ENCODE measurements around the gene TAL1. TPM values are rescaled to one million over a fixed set of nuclear protein-coding genes. Genes with fewer than 3 reads are reported as not detected.

Gene TAL1
- total and polyA plus RNA-seq, 2 donors (not counting 3 experiments of a cell fraction or from before 2014, with no cell fraction given) = 36.7 to 52.4 TPM

- ChIA-PET CTCF (interaction anchor here (1.4 to 1.7 kb wide), 3 partner anchors 12 to 54 kb away, joined by 5 to 7 read pairs (median 6); no protein-coding TSS in a partner anchor), POLR2A (no interaction called here)
- Histone ChIP-seq H3K36me3 (ENCODE audit: control insufficient read depth in 2 of 2, extremely low read depth in 1 of 2, insufficient read depth in 2 of 2, low read length in 2 of 2) (no peaks in the 10 kb centered on the region), H4K20me1 (replicated peaks; ENCODE audit: control insufficient read depth, extremely low read depth, insufficient read depth, low read length) (no peaks in the 10 kb centered on the region), H3K4me3 (replicated peaks in 1 of 3; ENCODE audit: insufficient read depth in 1 of 3, low read depth in 1 of 3, low read length in 3 of 3) (no peak overlapping the region), H3K4me1 (ENCODE audit: control insufficient read depth, extremely low read depth, insufficient read depth, low read length) (peaks cover 46% of the 10 kb centered on the region), H3K4me2 (ENCODE audit: insufficient read depth, low read length) (no peak overlapping the region), H3K27me3 (ENCODE audit: control insufficient read depth in 2 of 2, insufficient read depth in 2 of 2, low read length in 2 of 2) (no peaks in the 10 kb centered on the region), H3K79me2 (ENCODE audit: control insufficient read depth, insufficient read depth, low read length) (no peaks in the 10 kb centered on the region), H3K27ac (ENCODE audit: insufficient read depth, low read depth, low read length) (no peak overlapping the region), H3K9me3 (replicated peaks; ENCODE audit: control insufficient read depth, insufficient read depth, low read length) (no peaks in the 10 kb centered on the region), H3K9me1 (replicated peaks; ENCODE audit: control insufficient read depth, extremely low read depth, insufficient read depth, low read length) (no peaks in the 10 kb centered on the region), H2AFZ (ENCODE audit: low read depth, low read length) (no peak overlapping the region), H3K9ac (replicated peaks; ENCODE audit: extremely low read depth, insufficient read depth, low read length) (no peak overlapping the region)
- DNase-seq (ENCODE audit: low read depth, low spot score) = no peak
- FAIRE-seq = no peak
- no peak for TF ChIP-seq JUN (IDR thresholded peaks at IDR 0.05; ENCODE audit: borderline replicate concordance, insufficient read depth, insufficient read length, low read depth)
- no peak for TF ChIP-seq FOS (IDR thresholded peaks at IDR 0.05; ENCODE audit: borderline replicate concordance, insufficient read depth, low read length)
- TF ChIP-seq MAX (IDR thresholded peaks at IDR 0.05; ENCODE audit: insufficient read depth, insufficient read length) = no peak
- TF ChIP-seq GATA2 (IDR thresholded peaks at IDR 0.05; ENCODE audit: insufficient read depth, insufficient read length, low read depth, low read length) = no peak
- TF ChIP-seq MYC (IDR thresholded peaks at IDR 0.05; ENCODE audit: low read depth, low read length) = no peak
- no peak for TF ChIP-seq EZH2 (IDR thresholded peaks at IDR 0.05; ENCODE audit: borderline replicate concordance, low read depth, low read length, severe bottlenecking)
- TF ChIP-seq POLR2A (IDR thresholded peaks at IDR 0.05; ENCODE audit: low read depth, low read length) = no peak
- TF ChIP-seq POLR2AphosphoS5 (IDR thresholded peaks at IDR 0.05; ENCODE audit: insufficient read depth, low read depth, low read length) = no peak
- no peak for TF ChIP-seq CTCF (IDR thresholded peaks at IDR 0.05; ENCODE audit: extremely low read depth in 1 of 2, insufficient read depth in 1 of 2, low read depth in 1 of 2, low read length in 2 of 2)
- dilution Hi-C loops (cut with MboI; ENCODE audit: extremely low pct_ligation_motif_present, low sequenced_read_pairs) (no loop called here), intact Hi-C loops (cut with micrococcal nuclease) (no loop called here)
- no TSS peak for BruUV-seq (replicated peaks)
These were observed 23.6 kb downstream of the TAL1 start for GRCh38 chr1:47208374-47208850.
